ENCODE measurements around the gene FFAR3.

FFAR3 gene

GRCh38 chr19:35381926-35382325 lies 23.7 kb downstream of the FFAR3 start:
- Histone ChIP-seq H3K27me3 (replicated peaks; ENCODE audit: insufficient read depth, low read length) (peaks cover 42% of the 10 kb centered on the region), H3K4me1 (ENCODE audit: low read length) (no peaks in the 10 kb centered on the region), H3K4me3 (ENCODE audit: low read length) (no peak overlapping the region), H3K9me2 (replicated peaks; ENCODE audit: insufficient read depth, low read length) (no peaks in the 10 kb centered on the region), H3K27ac (ENCODE audit: low read length) (no peak overlapping the region), H2AFZ (ENCODE audit: low read length) (no peak overlapping the region), H3K9ac (ENCODE audit: low read length) (no peak overlapping the region), H3K79me2 (ENCODE audit: low read length) (no peaks in the 10 kb centered on the region), H3K9me3 (replicated peaks; ENCODE audit: insufficient read depth, low read length) (no peaks in the 10 kb centered on the region), H3F3A (ENCODE audit: insufficient read depth, low read length) (no peaks in the 10 kb centered on the region), H4K20me1 (ENCODE audit: insufficient read depth, low read length) (no peaks in the 10 kb centered on the region), H3K36me3 (replicated peaks; ENCODE audit: insufficient read depth, low read length) (no peaks in the 10 kb centered on the region), H3K4me2 (ENCODE audit: low read depth, low read length) (no peak overlapping the region)
- TF ChIP-seq EZH2 (optimal IDR thresholded peaks at IDR 0.05; ENCODE audit: low read depth, low read length): no peak
- no peak for TF ChIP-seq EZH2phosphoT487 (IDR thresholded peaks at IDR 0.05; ENCODE audit: low read length)
- TF ChIP-seq CTCF (IDR thresholded peaks at IDR 0.05; ENCODE audit: low read length): no peak
- DNase-seq: no peak

- no peaks in the 10 kb centered on the region for H3K36me3 ChIP-seq (replicated peaks; ENCODE audit: insufficient read depth, low read length)
- no peaks in the 10 kb centered on the region for H3K4me1 ChIP-seq (ENCODE audit: low read length)
- no peak overlapping the region for H2AFZ ChIP-seq (ENCODE audit: low read length)
- H3K9ac ChIP-seq (ENCODE audit: low read length): no peak overlapping the region
- no peak overlapping the region for H3K27ac ChIP-seq (ENCODE audit: low read length)
- no peak for DNase-seq
- peaks cover 29% of the 10 kb centered on the region for H3K27me3 ChIP-seq (replicated peaks; ENCODE audit: insufficient read depth, low read length)
- TF ChIP-seq EZH2 (optimal IDR thresholded peaks at IDR 0.05; ENCODE audit: low read depth, low read length) (no peak), CTCF (IDR thresholded peaks at IDR 0.05; ENCODE audit: low read length) (no peak), EZH2phosphoT487 (IDR thresholded peaks at IDR 0.05; ENCODE audit: low read length) (no peak)
- no peaks in the 10 kb centered on the region for H3K9me3 ChIP-seq (replicated peaks; ENCODE audit: insufficient read depth, low read length)
- no peaks in the 10 kb centered on the region for H4K20me1 ChIP-seq (ENCODE audit: insufficient read depth, low read length)
- H3K4me2 ChIP-seq (ENCODE audit: low read depth, low read length): no peak overlapping the region
- H3K9me2 ChIP-seq (replicated peaks; ENCODE audit: insufficient read depth, low read length): no peaks in the 10 kb centered on the region
- no peaks in the 10 kb centered on the region for H3F3A ChIP-seq (ENCODE audit: insufficient read depth, low read length)
- no peak overlapping the region for H3K4me3 ChIP-seq (ENCODE audit: low read length)
- H3K79me2 ChIP-seq (ENCODE audit: low read length): no peaks in the 10 kb centered on the region
Measured at GRCh38 chr19:35383536-35383935, 25.3 kb downstream of the FFAR3 start.

- no peaks in the 10 kb centered on the region for H3K4me1 ChIP-seq (ENCODE audit: low read length)
- no peak overlapping the region for H3K27ac ChIP-seq (ENCODE audit: low read length)
- H3K36me3 ChIP-seq (replicated peaks; ENCODE audit: insufficient read depth, low read length): no peaks in the 10 kb centered on the region
- TF ChIP-seq EZH2 (optimal IDR thresholded peaks at IDR 0.05; ENCODE audit: low read depth, low read length) (no peak), CTCF (IDR thresholded peaks at IDR 0.05; ENCODE audit: low read length) (no peak), EZH2phosphoT487 (IDR thresholded peaks at IDR 0.05; ENCODE audit: low read length) (no peak)
- no peaks in the 10 kb centered on the region for H3K79me2 ChIP-seq (ENCODE audit: low read length)
- no peak overlapping the region for H2AFZ ChIP-seq (ENCODE audit: low read length)
- H3F3A ChIP-seq (ENCODE audit: insufficient read depth, low read length): no peaks in the 10 kb centered on the region; the same call in 1 of the 2 replicates
- H3K9me2 ChIP-seq (replicated peaks; ENCODE audit: insufficient read depth, low read length): no peaks in the 10 kb centered on the region
- no peak overlapping the region for H3K4me2 ChIP-seq (ENCODE audit: low read depth, low read length)
- H3K4me3 ChIP-seq (ENCODE audit: low read length): no peak overlapping the region
- H3K27me3 ChIP-seq (replicated peaks; ENCODE audit: insufficient read depth, low read length): peaks cover 24% of the 10 kb centered on the region; the same call in 1 of the 2 replicates
- no peak for DNase-seq
- no peak overlapping the region for H3K9ac ChIP-seq (ENCODE audit: low read length)
- H3K9me3 ChIP-seq (replicated peaks; ENCODE audit: insufficient read depth, low read length): no peaks in the 10 kb centered on the region
- no peaks in the 10 kb centered on the region for H4K20me1 ChIP-seq (ENCODE audit: insufficient read depth, low read length)
Measured at GRCh38 chr19:35388277-35389054, 30.2 kb downstream of the FFAR3 start.

Data from MM.1S (cell line).